K562 (cell line): ENCODE measurements around the gene PPP2R1B. TPM values are rescaled to one million over a fixed set of nuclear protein-coding genes. Genes with fewer than 3 reads are reported as not detected.
A peak's percentile ranks its signal among the peaks of the same experiment; 100 is the strongest.

Experiments used
- ARNT ChIP-seq, 2 experiments: fragments of 450-650 bp; IDR thresholded peaks; 2 replicates each; pipeline ENCODE4 v1.6.1; 2016; ENCODE audit warnings: mild to moderate bottlenecking in 1 of 2
- BDP1 ChIP-seq: IDR thresholded peaks from 3 replicates; pipeline ENCODE4 v1.6.1; 2011; ENCODE audit not compliant: insufficient read length, insufficient read depth
- FOXA3 ChIP-seq, 2 experiments: fragments of 450-650 bp in 1 of 2; sonication (generic) in 1 of 2; formaldehyde crosslinking; IDR thresholded peaks in 1 of 2; conservative IDR thresholded peaks in 1 of 2; 2 replicates each; pipeline versions ENCODE4 v1.4.0 to v1.8.0; 2020 to 2022; ENCODE audit warnings: mild to moderate bottlenecking in 2 of 2, missing genetic modification reagents in 1 of 2
- MAZ ChIP-seq, 2 experiments: fragments of 450-650 bp in 1 of 2; sonication (generic) in 1 of 2; formaldehyde crosslinking; IDR thresholded peaks in 1 of 2; conservative IDR thresholded peaks in 1 of 2; 2 replicates each; pipeline versions ENCODE4 v1.4.0 to v1.5.0; 2020; ENCODE audit warnings: mild to moderate bottlenecking in 1 of 2, missing genetic modification reagents in 1 of 2
- POU5F1 ChIP-seq: fragments of 150-350 bp; IDR thresholded peaks from 2 replicates; pipeline ENCODE4 v1.6.1; 2014; ENCODE audit warnings: borderline replicate concordance, low read length, low read depth, mild to moderate bottlenecking; ENCODE audit not compliant: partially characterized antibody
- PTTG1 ChIP-seq: fragments of 450-650 bp; IDR thresholded peaks from 2 replicates; pipeline ENCODE4 v1.6.1; 2016; ENCODE audit warnings: low read depth, mild to moderate bottlenecking, missing genetic modification characterization, missing compliant biosample characterization
- polyA plus RNA-seq, 8 experiments: library from polyadenylated mRNA; depleted of rRNA in 4 of 8; stranded (reverse) in 5 of 8; unstranded in 3 of 8; fragments of >200 nt; fragmentation: Nextera tagmentation in 2 of 8; fragmentation: Illumina TruSeq in 1 of 8; extraction: Ambion mirVana in 2 of 8; extraction: Trizol in 1 of 8; gene quantifications; 2 replicates each; pipeline versions ENCODE4 v1.2.1 to v1.2.3, GENCODE V29; 2011 to 2014; ENCODE audit warnings: inconsistent platforms in 1 of 8, missing spikeins in 1 of 8
- total RNA-seq, 7 experiments: library from RNA; depleted of rRNA in 6 of 7; stranded (reverse); fragments of >200 nt in 6 of 7; fragmentation: Illumina TruSeq in 2 of 7; extraction: Trizol in 2 of 7; gene quantifications; 2 replicates each; pipeline versions ENCODE4 v1.2.1 to v1.2.3, GENCODE V29; 2011 to 2021; ENCODE audit warnings: low replicate concordance in 1 of 7
- TF ChIP-seq, protein P1 (sequence below): fragments of 250-450 bp; sonication (Bioruptor Pico); IDR thresholded peaks from 2 replicates; pipeline ENCODE4 v1.8.0; 2022; ENCODE audit warnings: inconsistent platforms, mild to moderate bottlenecking, moderate library complexity, borderline replicate concordance
- TF ChIP-seq, protein P2 (sequence below): fragments of 250-450 bp; sonication (Bioruptor Pico); IDR thresholded peaks from 2 replicates; pipeline ENCODE4 v1.4.0; 2020; ENCODE audit warnings: mild to moderate bottlenecking, moderate library complexity
- TF ChIP-seq, protein P3 (sequence below), 2 experiments: fragments of 450-650 bp; formaldehyde crosslinking in 1 of 2; IDR thresholded peaks; 2 replicates each; pipeline versions ENCODE4 v1.4.0 to v1.6.1; 2014 to 2020; ENCODE audit warnings: mild to moderate bottlenecking in 2 of 2, borderline replicate concordance in 1 of 2, low read depth in 1 of 2
- TF ChIP-seq, protein P4 (sequence below): fragments of 450-650 bp; formaldehyde crosslinking; IDR thresholded peaks from 2 replicates; pipeline ENCODE4 v1.4.0; 2022; ENCODE audit warnings: mild to moderate bottlenecking, moderate library complexity

PPP2R1B gene
- total and polyA plus RNA-seq, 9 of the 15 experiments (the other 6 are each of a cell fraction or from before 2014, with no cell fraction given): 24.6 to 68.5 (median 39.8) TPM

DNA sequence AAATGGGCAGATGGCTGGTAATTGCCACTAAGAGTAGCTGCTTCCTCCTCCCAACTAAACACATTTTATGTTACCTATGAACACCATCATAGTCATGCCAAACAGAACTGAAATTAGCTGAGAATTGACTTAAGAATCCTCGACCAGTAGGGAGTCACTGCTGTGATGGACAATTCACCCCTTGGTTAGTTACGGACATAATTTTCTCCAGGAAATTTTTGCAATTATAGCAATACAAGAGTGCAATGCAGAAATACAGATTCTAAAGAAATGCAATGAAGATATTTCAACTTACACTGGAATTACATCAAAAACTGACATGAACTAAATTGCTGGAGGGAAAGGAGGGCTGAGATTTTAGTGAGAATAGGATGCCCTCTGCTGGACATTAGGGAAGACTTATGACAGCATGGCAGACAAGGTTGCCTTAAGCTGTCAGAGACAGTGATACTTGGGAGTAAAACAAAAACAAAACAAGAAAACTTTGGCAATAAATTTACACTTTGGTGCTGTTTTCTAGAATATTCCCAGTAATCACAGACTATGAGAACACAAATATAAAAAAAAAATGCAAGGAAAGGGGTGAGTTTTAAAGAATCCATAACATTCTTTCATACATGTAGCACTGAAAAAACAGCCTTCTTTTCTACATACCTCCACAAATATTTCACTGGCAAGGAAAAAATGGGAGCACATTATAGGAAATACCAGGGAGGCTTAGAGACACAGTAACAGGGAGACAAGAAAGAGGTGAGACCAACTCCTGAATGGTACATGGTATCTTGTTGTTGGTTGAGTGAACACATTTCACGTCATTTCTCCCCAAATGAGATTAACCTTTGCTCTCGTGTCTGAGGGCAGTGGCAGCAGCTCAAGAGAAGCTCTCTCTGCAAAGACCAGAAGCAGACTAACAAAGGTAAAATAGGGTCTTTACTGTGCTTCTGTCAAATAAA is 11.2 kb upstream of the PPP2R1B start (continued):
- TF ChIP-seq, protein P1, sequence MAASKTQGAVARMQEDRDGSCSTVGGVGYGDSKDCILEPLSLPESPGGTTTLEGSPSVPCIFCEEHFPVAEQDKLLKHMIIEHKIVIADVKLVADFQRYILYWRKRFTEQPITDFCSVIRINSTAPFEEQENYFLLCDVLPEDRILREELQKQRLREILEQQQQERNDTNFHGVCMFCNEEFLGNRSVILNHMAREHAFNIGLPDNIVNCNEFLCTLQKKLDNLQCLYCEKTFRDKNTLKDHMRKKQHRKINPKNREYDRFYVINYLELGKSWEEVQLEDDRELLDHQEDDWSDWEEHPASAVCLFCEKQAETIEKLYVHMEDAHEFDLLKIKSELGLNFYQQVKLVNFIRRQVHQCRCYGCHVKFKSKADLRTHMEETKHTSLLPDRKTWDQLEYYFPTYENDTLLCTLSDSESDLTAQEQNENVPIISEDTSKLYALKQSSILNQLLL (CRISPR knock-in tag): no peak
- no peak for TF ChIP-seq FOXA3 (CRISPR knock-in tag; conservative IDR thresholded peaks at IDR 0.05 in 1 of 2, IDR thresholded peaks at IDR 0.05 in 1 of 2)
- TF ChIP-seq, protein P2, sequence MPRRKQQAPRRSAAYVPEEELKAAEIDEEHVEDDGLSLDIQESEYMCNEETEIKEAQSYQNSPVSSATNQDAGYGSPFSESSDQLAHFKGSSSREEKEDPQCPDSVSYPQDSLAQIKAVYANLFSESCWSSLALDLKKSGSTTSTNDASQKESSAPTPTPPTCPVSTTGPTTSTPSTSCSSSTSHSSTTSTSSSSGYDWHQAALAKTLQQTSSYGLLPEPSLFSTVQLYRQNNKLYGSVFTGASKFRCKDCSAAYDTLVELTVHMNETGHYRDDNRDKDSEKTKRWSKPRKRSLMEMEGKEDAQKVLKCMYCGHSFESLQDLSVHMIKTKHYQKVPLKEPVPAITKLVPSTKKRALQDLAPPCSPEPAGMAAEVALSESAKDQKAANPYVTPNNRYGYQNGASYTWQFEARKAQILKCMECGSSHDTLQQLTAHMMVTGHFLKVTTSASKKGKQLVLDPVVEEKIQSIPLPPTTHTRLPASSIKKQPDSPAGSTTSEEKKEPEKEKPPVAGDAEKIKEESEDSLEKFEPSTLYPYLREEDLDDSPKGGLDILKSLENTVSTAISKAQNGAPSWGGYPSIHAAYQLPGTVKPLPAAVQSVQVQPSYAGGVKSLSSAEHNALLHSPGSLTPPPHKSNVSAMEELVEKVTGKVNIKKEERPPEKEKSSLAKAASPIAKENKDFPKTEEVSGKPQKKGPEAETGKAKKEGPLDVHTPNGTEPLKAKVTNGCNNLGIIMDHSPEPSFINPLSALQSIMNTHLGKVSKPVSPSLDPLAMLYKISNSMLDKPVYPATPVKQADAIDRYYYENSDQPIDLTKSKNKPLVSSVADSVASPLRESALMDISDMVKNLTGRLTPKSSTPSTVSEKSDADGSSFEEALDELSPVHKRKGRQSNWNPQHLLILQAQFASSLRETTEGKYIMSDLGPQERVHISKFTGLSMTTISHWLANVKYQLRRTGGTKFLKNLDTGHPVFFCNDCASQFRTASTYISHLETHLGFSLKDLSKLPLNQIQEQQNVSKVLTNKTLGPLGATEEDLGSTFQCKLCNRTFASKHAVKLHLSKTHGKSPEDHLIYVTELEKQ (CRISPR knock-in tag): no peak
- TF ChIP-seq BDP1: no peak
- TF ChIP-seq POU5F1: no peak
- no peak for TF ChIP-seq MAZ (CRISPR knock-in tag; conservative IDR thresholded peaks at IDR 0.05 in 1 of 2, IDR thresholded peaks at IDR 0.05 in 1 of 2)
- TF ChIP-seq PTTG1 (tag): no peak
- TF ChIP-seq, protein P3, sequence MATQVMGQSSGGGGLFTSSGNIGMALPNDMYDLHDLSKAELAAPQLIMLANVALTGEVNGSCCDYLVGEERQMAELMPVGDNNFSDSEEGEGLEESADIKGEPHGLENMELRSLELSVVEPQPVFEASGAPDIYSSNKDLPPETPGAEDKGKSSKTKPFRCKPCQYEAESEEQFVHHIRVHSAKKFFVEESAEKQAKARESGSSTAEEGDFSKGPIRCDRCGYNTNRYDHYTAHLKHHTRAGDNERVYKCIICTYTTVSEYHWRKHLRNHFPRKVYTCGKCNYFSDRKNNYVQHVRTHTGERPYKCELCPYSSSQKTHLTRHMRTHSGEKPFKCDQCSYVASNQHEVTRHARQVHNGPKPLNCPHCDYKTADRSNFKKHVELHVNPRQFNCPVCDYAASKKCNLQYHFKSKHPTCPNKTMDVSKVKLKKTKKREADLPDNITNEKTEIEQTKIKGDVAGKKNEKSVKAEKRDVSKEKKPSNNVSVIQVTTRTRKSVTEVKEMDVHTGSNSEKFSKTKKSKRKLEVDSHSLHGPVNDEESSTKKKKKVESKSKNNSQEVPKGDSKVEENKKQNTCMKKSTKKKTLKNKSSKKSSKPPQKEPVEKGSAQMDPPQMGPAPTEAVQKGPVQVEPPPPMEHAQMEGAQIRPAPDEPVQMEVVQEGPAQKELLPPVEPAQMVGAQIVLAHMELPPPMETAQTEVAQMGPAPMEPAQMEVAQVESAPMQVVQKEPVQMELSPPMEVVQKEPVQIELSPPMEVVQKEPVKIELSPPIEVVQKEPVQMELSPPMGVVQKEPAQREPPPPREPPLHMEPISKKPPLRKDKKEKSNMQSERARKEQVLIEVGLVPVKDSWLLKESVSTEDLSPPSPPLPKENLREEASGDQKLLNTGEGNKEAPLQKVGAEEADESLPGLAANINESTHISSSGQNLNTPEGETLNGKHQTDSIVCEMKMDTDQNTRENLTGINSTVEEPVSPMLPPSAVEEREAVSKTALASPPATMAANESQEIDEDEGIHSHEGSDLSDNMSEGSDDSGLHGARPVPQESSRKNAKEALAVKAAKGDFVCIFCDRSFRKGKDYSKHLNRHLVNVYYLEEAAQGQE (IDR thresholded peaks at IDR 0.05; ENCODE audit: borderline replicate concordance): peak; percentile 90
- TF ChIP-seq, protein P3 (CRISPR knock-in tag; IDR thresholded peaks at IDR 0.05; ENCODE audit: low read depth): no peak
- TF ChIP-seq, protein P4, sequence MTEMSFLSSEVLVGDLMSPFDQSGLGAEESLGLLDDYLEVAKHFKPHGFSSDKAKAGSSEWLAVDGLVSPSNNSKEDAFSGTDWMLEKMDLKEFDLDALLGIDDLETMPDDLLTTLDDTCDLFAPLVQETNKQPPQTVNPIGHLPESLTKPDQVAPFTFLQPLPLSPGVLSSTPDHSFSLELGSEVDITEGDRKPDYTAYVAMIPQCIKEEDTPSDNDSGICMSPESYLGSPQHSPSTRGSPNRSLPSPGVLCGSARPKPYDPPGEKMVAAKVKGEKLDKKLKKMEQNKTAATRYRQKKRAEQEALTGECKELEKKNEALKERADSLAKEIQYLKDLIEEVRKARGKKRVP: no peak
- no peak for TF ChIP-seq ARNT (IDR thresholded peaks at IDR 0.05)
